Breast epithelium (tissue), 3 donors: ENCODE data around the gene ARL2BP.

Source experiments
- CTCF ChIP-seq, 3 donors: fragments of 450-650 bp; IDR thresholded peaks; one replicate each; pipeline ENCODE4 v1.5.1; 2016 to 2017; ENCODE audit warnings: antibody characterized with exemption in 3 of 3, mild to moderate bottlenecking in 3 of 3, moderate library complexity in 3 of 3
- POLR2A ChIP-seq: fragments of 450-650 bp; IDR thresholded peaks from one replicate; pipeline ENCODE4 v1.6.1; 2016; ENCODE audit warnings: antibody characterized with exemption, mild to moderate bottlenecking, moderate library complexity
- POLR2AphosphoS5 ChIP-seq, 3 donors: sonication (generic); formaldehyde crosslinking; IDR thresholded peaks; one replicate each; pipeline ENCODE4 v1.6.1; 2017; ENCODE audit warnings: antibody characterized with exemption in 3 of 3

GRCh38 chr16:57268804-57269800 lies 24.0 kb downstream of the ARL2BP start:
- TF ChIP-seq POLR2A, result no peak
- no peak for TF ChIP-seq POLR2AphosphoS5 (IDR thresholded peaks at IDR 0.05)
- TF ChIP-seq CTCF (IDR thresholded peaks at IDR 0.05), result no peak
